ENCODE measurements around the gene C4B.
"Not testable (repeated sequence)": the region's sequence is repeated elsewhere in the genome, so short reads cannot be mapped to it uniquely, and the experiment has no call there.

C4B gene

DNA sequence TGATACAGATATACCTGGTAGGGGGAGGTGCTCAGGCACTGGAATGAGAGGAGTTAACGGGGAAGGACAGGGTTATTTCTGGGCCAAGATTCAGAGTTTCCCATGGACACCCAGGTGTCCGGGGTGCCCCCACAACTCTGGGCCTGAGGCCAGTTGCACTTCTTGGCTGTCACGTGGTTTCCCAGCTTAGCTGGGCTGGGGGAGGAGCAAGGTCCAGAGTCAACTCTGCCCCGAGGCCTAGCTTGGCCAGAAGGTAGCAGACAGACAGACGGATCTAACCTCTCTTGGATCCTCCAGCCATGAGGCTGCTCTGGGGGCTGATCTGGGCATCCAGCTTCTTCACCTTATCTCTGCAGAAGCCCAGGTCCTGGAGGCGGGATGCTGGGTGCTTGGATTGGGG is at the start of gene C4B:
C4B (plus strand) TSS at position 249 of the 400 bp plus-strand sequence; CDS start at position 300, 51 bp downstream.
- not testable (repeated sequence) for DNase-seq (ENCODE audit: low spot score)

DNA sequence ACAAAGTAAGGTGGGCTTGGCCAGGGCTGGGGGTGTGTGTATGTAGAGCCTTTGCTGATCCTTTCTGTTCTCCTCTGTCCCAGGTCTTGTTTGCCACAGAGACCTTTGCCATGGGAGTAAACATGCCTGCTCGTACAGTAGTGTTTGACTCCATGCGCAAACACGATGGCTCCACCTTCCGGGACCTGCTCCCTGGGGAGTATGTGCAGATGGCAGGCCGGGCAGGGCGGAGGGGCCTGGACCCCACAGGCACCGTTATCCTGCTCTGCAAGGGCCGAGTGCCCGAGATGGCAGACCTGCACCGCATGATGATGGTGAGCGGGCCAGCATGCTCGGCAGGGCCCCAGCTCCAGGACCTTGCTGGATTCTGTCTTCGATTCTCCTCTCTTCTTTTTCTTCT is 48.9 kb upstream of the C4B start:
- no peak for DNase-seq (ENCODE audit: low spot score)

DNA sequence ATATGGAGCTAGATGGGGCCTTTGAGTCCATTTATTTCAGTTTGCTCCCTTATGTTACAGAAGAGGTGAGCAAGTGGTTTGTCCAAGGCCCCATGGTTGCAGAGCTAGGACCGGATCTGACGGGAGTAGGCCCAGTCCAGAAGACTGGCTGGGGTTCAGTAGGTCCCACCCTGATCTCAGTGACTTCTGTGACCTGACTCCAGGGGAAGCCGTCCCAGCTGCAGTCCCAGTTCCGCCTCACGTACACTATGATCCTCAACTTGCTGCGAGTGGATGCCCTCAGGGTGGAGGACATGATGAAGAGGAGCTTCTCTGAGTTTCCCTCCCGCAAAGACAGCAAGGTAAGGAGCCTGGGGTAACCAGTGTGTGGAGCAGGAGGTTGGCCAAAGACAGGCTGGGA is 48.1 kb upstream of the C4B start:
- no peak for DNase-seq (ENCODE audit: low spot score)

DNA sequence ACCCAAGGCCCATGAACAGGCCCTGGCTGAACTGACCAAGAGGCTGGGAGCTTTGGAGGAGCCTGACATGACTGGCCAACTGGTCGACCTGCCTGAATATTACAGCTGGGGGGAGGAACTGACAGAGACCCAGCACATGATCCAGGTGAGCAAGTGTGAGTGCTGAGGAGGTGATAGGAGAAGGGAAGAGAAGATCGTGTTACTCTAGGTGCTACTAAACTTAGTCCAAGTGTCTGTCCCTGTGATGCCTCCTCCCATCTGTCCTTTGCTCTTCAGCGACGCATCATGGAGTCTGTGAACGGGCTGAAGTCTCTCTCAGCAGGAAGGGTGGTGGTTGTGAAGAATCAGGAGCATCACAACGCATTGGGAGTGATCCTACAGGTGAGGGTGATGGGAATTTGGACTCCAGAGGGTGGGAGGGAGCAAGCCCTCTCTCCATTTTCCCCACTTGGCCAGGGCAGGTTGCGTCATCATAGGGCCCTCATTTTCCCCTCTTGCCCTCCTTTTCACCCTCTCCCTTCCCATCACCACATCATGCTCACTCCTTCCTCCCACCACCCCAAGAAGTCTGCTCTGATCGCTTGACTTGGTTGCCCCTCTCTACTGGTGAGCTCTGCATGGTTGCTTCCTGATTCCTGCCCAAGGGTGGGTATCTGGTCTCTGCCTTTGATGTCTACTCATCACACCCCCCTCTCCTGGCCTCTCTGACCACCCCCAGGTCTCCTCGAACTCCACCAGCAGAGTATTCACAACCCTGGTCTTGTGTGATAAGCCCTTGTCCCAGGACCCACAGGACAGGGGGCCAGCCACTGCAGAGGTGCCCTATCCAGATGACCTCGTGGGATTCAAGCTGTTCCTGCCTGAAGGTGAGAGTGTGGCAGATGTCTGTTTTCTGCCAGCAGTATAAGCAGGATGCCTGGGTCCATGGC is 47.3 kb upstream of the C4B start:
- no peak for DNase-seq (ENCODE audit: low spot score)

DNA sequence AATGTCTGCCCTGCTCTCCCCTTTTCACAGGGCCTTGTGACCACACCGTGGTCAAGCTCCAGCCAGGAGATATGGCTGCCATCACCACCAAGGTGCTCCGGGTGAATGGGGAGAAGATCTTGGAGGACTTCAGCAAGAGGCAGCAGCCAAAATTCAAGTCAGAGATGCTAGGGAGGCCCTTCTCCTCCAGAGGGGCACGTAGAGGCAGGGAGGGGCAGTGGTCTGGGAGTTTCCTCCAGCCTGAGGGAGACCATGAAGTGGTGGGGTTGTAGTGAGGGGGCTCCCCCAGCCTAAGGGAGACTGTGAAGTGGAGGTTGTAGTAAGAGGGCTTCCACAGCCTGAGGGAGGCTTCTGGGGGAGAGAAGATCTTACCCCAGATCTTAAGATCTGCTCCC is 46.7 kb upstream of the C4B start:
- DNase-seq (ENCODE audit: low spot score), result no peak

DNA sequence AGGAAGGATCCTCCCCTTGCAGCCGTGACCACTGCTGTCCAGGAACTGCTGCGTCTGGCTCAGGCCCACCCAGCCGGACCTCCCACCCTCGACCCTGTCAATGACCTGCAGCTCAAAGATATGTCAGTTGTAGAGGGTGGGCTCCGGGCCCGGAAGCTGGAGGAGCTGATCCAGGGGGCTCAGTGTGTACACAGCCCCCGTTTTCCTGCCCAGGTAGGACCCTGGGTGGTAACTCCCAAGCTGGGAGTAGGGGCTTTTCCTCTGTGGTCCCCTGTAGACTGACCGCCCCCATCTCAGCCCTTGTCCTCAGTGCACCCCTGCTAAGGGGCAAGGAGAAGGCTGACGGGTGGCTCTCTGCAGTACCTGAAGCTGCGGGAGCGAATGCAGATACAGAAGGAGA is 46.3 kb upstream of the C4B start:
- no peak for DNase-seq (ENCODE audit: low spot score)

DNA sequence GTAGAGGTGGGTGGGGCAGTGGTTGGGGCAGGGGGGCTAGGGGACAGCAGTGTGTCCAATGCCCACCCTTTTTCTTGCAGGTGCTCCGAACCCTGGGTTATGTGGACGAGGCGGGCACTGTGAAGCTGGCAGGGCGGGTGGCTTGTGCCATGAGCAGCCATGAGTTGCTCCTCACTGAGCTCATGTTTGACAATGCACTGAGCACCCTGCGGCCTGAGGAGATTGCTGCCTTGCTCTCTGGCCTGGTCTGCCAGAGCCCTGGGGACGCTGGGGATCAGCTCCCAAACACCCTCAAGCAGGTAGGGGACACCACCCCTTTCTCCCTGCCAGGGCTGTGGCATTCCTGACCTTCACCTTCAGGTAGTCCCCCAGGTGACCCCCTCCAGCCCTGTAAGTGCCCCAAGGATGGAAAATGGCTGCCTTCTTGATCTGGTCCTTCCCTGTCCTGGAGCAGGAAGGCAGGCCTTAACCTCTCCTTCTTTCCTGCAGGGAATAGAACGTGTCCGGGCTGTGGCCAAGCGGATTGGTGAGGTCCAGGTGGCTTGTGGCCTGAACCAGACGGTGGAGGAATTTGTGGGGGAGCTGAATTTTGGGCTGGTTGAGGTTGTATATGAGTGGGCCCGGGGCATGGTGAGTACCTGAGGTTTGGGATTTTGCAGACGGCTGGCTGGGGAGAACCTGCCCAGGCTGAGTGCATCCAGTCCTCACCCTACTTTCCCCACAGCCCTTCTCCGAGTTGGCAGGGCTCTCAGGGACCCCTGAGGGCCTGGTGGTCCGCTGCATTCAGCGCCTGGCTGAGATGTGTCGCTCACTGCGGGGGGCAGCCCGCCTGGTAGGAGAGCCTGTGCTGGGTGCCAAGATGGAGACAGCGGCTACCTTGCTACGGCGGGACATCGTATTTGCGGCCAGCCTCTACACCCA is 45.5 kb upstream of the C4B start:
- DNase-seq (ENCODE audit: low spot score), result no peak

DNA sequence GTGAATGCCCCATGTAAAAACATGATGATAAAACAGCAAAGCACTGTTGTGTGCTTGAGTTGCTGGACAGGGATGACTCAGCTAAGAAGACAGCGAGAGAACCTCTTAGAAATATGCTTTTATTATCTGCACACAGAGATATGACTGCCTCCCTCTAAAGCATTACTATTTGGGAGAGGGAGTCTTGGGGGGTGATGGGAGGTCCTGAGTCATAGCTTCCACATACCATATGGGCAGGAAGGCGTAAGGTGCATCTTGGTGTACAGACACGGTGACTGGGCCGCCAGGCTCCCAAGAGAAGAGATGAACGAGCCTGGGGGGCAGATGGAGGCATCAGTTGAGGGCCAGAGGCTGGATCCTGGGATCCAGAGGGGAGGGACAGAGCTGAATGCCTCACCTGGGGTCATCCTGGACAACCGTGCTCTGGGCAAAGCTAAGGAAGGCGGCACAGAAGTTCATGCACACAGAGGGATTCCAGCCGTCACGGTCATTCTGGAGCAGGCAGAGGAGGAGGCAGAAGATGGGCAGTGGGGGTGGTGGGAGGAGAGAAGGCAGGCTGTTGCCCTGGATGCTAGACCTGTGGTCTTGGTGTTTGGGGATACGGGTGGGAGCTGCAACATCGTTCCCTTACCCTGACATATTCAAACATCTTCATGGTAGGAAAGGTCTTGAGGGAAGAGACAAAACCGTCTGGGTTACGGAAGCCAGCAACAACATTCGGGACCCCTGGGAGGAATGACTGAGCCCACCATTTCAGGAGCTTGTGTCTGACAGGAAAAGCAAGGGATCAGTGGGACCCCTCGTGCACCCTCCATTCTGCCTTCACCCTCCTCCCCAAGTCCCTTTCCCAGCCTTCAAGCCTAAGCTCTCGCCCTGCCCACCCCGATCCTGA is 44.6 kb upstream of the C4B start:
- no peak for DNase-seq (ENCODE audit: low spot score)

DNA sequence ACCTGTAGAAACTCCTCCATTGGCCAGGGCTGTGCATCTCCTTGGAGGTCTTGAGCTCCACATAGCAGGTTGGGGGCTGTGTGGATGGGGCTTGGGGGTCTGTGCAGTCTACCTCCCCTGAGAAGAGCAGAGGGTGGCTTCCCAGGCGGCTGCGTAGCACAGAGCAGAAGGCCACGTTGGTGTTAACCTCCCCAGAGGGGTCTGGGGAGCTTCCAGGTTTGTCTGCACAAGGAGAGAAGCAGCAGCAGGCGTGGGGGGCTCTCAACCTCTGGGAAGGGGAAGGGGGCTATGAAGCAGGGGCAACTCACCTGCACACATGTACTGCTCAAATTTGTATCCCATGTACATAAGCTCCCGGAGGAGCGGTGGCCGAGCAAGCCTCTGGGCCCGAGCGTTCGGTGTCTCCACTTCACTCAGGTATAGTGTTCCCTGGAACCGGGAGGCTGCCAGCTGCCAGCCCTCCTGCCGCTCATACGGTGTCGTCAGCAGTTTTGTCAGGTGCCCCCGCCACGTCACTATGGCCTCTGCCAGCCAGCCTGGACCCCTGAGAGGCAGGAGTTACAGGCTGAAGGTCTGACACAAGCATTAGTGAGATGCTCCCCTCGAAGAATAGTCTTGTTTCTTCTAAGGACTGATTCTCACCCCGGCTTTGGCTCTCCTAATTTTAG is 43.9 kb upstream of the C4B start:
- DNase-seq (ENCODE audit: low spot score), result no peak

DNA sequence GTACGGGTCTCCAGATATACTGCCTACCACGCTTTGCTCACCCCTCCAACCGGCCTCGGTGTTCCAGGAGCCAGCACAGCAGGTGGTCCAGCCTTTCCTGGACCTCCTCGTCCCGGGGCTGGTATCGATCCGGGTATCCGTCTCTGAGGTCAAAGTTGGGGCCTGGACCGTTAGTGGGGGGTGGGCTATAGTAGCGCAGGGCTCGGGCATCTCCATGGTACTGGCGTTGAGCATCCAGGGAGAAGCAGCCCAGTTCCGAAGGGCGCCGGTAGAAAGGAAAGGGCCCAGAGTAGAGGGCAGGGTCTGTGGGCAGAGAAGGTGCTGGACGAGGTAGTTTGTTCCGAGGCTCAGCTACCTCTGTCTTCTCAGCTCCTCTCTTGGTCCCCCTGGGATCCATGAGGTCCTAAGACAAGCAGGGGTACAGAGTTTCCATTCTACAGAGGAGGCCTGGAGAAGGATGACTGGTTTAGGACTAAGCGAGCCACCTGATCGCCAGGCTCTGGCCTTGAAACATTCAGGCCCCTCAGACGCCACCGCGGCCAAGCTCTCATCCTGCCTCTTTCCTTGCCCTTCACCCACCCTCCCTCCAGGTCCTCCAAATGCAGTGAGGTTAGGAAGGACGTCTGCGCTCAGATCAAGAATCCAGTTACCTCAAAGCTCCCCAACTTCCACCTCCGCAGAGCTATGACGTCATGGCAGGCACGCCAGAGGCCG is 43.2 kb upstream of the C4B start:
- no peak for DNase-seq (ENCODE audit: low spot score)

DNA sequence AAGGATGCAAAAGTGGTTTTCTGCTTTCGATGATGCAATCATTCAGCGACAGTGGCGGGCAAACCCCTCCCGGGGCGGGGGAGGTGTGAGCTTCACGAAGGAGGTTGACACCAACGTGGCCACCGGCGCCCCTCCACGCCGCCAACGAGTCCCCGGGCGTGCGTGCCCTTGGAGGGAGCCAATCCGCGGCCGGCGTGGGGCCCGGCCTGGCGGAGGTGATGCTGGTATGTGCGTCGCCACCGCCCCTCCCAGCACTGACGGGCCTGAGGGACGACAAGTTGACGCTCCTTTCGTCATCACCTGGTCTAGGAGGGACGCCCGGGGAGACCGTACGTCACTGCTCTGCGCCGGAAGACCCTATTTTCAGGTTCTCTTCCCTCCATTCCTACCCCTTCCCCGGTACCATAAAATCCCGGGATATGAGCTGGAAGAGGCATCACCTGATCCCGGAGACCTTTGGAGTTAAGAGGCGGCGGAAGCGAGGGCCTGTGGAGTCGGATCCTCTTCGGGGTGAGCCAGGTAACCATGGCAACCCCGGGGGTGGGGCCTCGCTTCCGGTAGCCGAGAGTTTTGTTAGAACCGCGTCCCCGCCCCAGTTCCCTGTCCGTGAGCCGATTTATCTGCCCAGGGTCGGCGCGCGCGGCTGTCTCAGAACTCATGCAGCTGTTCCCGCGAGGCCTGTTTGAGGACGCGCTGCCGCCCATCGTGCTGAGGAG is 42.4 kb upstream of the C4B start, which contains the start of gene DXO:
DXO (minus strand) TSS at position 146 of the 716 bp plus-strand sequence. CDS start 463 bp downstream, outside the sequence.
- DNase-seq (ENCODE audit: low spot score), result peak; percentile 99

DNA sequence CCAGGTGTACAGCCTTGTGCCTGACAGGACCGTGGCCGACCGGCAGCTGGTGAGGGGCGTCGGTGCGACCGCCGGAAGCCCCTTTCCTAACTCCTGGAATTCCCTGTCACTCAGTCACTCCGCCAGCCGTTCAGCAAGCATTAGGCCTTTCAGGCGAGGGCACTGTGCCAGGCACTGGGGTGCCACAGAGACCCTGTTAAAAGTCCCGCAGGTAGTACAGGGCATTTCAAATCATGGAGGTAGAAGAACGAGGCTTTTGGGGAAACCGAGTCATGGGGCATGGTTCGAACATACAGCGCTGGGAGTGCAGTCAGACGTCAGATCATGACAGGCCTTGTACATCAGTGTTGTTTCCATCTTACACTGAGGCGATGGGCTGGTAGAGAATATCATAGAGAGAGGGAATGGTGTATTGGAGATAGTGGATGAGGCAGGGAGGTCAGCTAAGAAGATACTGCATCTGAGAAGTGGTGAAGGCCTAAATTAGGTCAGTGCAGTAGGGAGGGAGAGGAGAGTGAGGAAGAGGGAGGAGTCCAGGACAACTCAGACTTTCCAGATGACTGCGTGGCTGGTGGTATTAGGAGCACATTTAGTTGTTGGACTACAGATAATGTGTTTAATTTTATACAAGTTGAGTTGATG is 41.8 kb upstream of the C4B start:
- DNase-seq (ENCODE audit: low spot score), result no peak

DNA sequence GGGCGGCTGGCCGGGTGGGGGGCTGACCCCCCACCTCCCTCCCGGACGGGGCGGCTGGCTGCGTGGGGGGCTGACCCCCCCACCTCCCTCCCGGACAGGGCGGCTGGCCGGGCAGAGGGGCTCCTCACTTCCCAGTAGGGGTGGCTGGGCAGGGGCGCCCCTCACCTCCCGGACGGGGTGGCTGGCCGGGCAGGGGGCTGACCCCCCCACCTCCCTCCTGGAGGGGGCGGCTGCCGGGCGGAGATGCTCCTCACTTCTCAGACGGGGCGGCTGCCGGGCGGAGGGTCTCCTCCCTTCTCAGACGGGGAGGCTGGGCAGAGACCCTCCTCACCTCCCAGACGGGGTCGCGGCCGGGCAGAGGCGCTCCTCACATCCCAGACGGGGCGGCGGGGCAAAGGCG is 38.5 kb upstream of the C4B start:
- DNase-seq (ENCODE audit: low spot score), result not testable (repeated sequence)

DNA sequence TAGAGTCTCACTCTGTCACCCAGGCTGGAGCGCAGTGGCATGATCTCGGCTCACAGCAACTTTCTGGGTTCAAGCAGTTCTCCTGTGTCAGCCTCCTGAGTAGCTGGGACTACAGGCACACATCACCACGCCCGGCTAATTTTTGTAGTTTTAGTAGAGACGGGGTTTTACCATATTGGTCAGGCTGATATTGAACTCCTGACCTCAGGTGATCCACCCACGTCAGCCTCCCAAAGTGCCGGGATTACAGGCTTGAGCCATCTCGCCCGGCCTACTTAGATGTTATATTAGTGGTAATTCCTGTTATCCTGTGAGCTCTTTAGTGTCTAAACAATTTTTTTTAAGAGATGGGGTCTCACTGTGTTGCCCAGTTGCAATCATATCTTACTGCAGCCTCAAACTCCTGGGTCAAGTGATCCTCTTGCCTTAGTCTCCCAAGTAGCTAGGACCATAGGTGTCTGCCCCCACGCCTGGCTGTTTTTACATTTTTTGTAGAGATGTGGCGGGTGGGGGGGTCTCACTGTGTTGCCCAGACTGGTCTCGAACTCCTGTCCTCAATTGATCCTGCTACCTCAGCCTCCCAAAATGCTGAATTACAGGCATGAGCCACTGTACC is 36.7 kb upstream of the C4B start:
- DNase-seq (ENCODE audit: low spot score), result no peak

DNA sequence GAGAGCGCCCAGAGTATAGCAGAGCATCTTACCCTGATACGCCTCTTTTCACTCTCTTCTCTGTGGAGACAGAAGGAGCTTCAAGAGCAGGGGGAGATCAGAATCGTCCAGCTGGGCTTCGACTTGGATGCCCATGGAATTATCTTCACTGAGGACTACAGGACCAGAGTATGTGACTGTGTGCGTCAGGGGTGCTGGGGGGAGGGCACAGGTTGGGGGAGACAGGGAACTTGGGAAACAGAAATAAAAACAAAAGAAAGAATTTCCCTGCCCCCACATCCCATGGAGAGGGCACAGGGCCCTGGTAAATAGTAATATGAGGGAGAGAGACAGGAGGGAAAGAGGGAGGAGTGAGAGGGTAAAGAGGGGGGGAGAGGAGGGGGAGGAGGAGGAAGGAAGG is 35.8 kb upstream of the C4B start:
- no peak for DNase-seq (ENCODE audit: low spot score)

DNA sequence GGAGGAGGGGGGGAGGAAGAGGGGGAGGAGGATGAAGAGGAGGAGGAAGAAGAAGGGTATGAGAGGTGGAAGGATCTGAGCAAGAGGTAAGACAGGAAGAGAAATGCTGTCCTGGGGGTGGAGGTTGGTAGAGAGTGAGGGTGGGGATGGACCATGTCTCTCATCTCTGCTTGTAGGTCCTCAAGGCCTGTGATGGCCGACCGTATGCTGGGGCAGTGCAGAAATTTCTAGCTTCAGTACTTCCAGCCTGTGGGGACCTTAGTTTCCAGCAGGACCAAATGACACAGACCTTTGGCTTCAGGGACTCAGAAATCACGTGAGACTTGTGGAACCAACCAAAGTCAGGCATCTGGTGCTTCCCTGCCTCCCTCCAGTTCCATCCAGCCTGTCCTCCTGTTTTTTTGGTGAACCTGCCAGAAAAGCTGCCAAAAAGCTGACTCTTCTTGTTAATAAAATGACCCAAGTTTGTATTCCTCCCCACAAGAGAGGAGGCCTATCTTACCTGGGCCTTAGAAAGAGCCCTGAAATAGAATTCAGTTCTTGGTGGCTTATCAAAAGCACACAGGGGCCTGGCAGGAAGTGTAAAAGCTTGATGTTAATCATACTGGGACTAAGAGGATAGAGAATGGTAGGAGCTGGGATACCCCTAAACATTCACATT is 35.2 kb upstream of the C4B start:
- no peak for DNase-seq (ENCODE audit: low spot score)

DNA sequence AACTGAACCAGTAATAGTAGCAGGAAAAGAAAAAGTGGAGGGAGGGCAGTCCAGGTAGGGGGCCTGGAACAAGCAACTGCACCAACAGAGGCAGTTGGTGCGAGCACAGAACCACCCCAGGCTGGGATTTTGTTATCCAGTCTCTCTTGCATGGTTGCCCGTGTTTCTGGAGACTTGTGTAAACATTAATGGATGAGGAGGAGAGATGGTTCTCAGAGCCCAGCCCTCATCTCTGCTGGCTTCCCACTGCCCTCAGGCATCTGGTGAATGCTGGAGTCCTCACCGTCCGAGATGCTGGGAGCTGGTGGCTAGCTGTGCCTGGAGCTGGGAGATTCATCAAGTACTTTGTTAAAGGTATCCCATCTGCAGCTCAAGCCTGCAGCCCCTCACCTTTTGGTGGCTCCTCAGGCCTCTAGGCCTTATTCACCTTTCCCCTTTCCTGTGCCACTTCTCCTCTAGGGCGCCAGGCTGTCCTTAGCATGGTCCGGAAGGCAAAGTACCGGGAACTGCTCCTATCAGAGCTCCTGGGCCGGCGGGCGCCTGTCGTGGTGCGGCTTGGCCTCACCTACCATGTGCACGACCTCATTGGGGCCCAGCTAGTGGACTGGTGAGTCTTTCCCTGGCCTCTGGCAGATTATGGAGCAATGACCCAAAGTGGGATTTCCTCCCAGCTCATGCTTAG is 34.3 kb upstream of the C4B start:
- not testable (repeated sequence) for DNase-seq (ENCODE audit: low spot score)

DNA sequence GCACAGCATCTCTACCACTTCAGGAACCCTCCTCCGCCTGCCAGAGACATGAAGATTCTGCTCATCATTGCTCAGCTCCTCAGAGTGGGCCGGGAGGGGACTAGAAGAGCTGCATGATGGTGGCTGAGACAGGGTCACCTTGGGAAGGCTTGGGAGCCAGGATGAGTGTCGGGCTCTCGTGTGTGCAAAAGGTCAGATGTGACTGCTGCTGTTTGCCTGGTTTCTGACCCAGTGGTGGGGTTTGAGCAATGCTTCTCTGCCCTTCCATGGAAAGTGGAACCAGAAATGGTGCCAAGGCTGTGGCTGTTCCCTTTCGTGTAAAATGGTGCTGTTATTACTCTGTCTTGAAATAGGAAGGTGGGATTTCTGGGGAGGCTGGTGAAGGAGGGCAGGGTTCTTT is 33.6 kb upstream of the C4B start:
- DNase-seq (ENCODE audit: low spot score), result not testable (repeated sequence)
